Calu3 (cell line): ENCODE data around the gene LTBP2. TPM values are rescaled to one million over a fixed set of nuclear protein-coding genes. Genes with fewer than 3 reads are reported as not detected.

ENCODE experiments used
- BruUV-seq: library from RNA; stranded (reverse); fragments of 400-500 nt; replicated peaks from 2 replicates; lab custom pipeline; 2021; lab: Mats Ljungman, UMichigan
- CTCF ChIA-PET: fragments of 300-600 bp; sonication (Branson Sonifier 250); formaldehyde crosslinking; loops from one replicate; lab custom pipeline; 2022; ENCODE audit warnings: antibody characterized with exemption; lab: Charles Lee
- DNase-seq: peaks from one replicate; pipeline ENCODE4 v3.0.0; 2022
- H3K27ac Mint-ChIP-seq: one replicate; pipeline ENCODE4 v1.8.0; 2022; ENCODE audit warnings: mixed read lengths; ENCODE audit not compliant: unreplicated experiment
- H3K27me3 Mint-ChIP-seq: one replicate; pipeline ENCODE4 v1.8.0; 2022; ENCODE audit warnings: mixed read lengths; ENCODE audit not compliant: unreplicated experiment
- H3K36me3 Mint-ChIP-seq: one replicate; pipeline ENCODE4 v1.8.0; 2022; ENCODE audit warnings: mild to moderate bottlenecking, moderate library complexity, mixed read lengths; ENCODE audit not compliant: insufficient read depth, unreplicated experiment
- H3K4me1 Mint-ChIP-seq: one replicate; pipeline ENCODE4 v1.8.0; 2022; ENCODE audit warnings: mild to moderate bottlenecking, low read depth, mixed read lengths; ENCODE audit not compliant: unreplicated experiment
- H3K4me3 Mint-ChIP-seq: one replicate; pipeline ENCODE4 v1.8.0; 2022; ENCODE audit warnings: mild to moderate bottlenecking, low read depth, moderate library complexity, mixed read lengths; ENCODE audit not compliant: unreplicated experiment
- H3K9me3 Mint-ChIP-seq: one replicate; pipeline ENCODE4 v1.8.0; 2022; ENCODE audit warnings: low read depth, mixed read lengths; ENCODE audit not compliant: unreplicated experiment
- intact Hi-C: fragments of 100-400 bp; cut with micrococcal nuclease; formaldehyde crosslinking; loops from one replicate; pipeline ENCODE4 v1.10.0; 2022; ENCODE audit not compliant: unreplicated experiment
- total RNA-seq: library from RNA; stranded (reverse); gene quantifications from 2 replicates; pipeline ENCODE4 v1.2.3, GENCODE V29; 2022
- TF ChIP-seq, protein P1 (sequence below): fragments of 200-600 bp; IDR thresholded peaks from one replicate; pipeline ENCODE4 v1.8.0; 2022; ENCODE audit warnings: antibody characterized with exemption; ENCODE audit not compliant: unreplicated experiment

The LTBP2 gene
- total RNA-seq, 1 experiment from 2014 or later, result 4.3 TPM

DNA sequence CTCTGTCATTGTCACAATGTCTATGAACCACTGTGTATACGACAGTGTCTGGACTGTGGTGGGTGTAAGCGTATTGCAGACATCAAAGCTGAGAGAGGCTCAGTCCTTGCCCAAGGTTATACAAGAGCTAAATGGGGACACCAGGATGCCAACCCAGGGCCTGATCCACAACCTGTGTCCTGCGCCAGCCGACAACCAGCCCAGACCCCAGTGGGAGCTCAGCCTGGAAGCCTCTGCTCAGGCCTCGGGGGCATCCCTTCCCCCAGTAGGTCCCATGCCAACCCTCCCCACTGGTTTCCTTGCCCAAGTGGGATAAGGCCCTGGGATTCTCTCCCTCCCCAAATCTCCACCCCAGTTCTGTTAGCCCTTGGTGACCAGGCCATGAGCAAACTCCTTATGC, 54.3 kb downstream of the LTBP2 start:
- H3K4me1 Mint-ChIP-seq, result no peaks in the 10 kb centered on the region
- CTCF ChIA-PET, result no interaction called here
- H3K27ac Mint-ChIP-seq, result no peak overlapping the region
- no peak overlapping the region for H3K4me3 Mint-ChIP-seq
- intact Hi-C loops, result no loop called here
- BruUV-seq, result no TSS peak
- TF ChIP-seq, protein P1, sequence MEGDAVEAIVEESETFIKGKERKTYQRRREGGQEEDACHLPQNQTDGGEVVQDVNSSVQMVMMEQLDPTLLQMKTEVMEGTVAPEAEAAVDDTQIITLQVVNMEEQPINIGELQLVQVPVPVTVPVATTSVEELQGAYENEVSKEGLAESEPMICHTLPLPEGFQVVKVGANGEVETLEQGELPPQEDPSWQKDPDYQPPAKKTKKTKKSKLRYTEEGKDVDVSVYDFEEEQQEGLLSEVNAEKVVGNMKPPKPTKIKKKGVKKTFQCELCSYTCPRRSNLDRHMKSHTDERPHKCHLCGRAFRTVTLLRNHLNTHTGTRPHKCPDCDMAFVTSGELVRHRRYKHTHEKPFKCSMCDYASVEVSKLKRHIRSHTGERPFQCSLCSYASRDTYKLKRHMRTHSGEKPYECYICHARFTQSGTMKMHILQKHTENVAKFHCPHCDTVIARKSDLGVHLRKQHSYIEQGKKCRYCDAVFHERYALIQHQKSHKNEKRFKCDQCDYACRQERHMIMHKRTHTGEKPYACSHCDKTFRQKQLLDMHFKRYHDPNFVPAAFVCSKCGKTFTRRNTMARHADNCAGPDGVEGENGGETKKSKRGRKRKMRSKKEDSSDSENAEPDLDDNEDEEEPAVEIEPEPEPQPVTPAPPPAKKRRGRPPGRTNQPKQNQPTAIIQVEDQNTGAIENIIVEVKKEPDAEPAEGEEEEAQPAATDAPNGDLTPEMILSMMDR, result no peak
- H3K36me3 Mint-ChIP-seq, result no peaks in the 10 kb centered on the region
- H3K27me3 Mint-ChIP-seq, result peaks cover 27% of the 10 kb centered on the region
- no peak for DNase-seq
- no peaks in the 10 kb centered on the region for H3K9me3 Mint-ChIP-seq

DNA sequence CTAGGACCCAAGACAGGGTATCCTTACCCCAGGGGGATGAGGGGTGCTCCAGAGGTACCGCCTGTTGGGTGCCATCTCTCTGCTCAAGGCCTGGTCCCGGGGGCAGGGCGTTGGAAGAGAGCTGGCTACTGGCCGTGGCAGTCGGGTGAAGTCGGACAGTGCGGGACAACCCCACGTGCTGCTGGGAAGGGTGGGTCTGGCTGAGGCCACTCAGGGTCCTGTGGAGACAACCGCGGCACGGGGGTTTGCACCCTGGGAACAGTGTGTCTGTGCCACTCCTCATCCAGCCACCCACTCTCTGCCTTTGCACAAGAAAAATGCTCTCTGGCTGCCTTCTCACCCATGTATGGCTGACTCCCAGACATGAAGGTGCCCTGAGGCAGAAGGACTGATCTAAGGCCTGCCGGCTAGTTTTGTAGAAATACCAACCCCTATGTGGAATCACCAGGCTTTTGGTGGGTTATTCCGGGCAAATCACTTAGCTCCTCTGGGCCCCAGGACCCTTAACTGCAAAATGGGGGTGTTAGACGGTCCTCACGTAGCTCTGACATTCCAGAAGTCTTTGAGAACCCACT, 56.5 kb downstream of the LTBP2 start:
- TF ChIP-seq, protein P1, result no peak
- DNase-seq, result no peak
- Mint-ChIP-seq H3K4me1 (no peaks in the 10 kb centered on the region), H3K9me3 (no peaks in the 10 kb centered on the region), H3K27me3 (peaks cover 27% of the 10 kb centered on the region), H3K4me3 (no peak overlapping the region), H3K36me3 (no peaks in the 10 kb centered on the region), H3K27ac (no peak overlapping the region)
- CTCF ChIA-PET, result no interaction called here
- intact Hi-C loops, result no loop called here
- BruUV-seq, result no TSS peak

DNA sequence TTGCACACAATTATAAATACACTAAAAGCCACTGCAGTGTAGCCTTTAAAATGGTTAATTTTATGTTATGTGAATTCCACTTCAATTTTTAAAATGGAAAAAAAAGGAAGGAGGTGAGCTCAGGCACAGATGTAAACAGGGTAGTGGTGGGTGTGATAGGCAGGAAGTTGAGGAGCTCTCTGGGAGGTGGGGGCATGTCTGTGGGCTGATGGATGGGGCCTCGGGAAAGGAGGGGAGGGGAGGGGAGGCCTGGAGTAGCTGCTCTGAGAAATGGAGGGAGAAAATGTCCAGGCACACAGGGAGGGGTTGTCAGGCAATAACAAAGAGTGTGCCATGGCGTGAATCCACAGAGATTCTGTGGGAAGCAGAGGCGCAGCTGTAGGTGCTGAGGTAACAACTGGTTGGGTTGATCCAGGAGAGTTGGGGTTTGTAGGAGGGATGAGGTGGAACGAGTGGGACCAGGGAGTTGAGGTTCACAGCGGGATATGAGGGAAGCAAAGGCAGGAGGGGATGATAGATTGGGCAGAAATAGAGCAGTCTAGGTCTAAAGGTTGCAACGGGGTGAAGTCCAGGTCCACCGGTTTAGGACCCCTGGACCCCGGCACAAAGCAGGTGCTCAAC, 57.2 kb downstream of the LTBP2 start:
- H3K36me3 Mint-ChIP-seq, result no peaks in the 10 kb centered on the region
- CTCF ChIA-PET, result interaction anchor here (0.6 to 0.7 kb wide), 2 partner anchors 18 to 60 kb away, joined by 3 to 4 read pairs; no protein-coding TSS in a partner anchor
- H3K27me3 Mint-ChIP-seq, result peaks cover 27% of the 10 kb centered on the region
- TF ChIP-seq, protein P1, result no peak
- H3K9me3 Mint-ChIP-seq, result no peaks in the 10 kb centered on the region
- no peaks in the 10 kb centered on the region for H3K4me1 Mint-ChIP-seq
- no peak overlapping the region for H3K27ac Mint-ChIP-seq
- no peak for DNase-seq
- no peak overlapping the region for H3K4me3 Mint-ChIP-seq
- BruUV-seq, result no TSS peak
- intact Hi-C loops, result no loop called here

DNA sequence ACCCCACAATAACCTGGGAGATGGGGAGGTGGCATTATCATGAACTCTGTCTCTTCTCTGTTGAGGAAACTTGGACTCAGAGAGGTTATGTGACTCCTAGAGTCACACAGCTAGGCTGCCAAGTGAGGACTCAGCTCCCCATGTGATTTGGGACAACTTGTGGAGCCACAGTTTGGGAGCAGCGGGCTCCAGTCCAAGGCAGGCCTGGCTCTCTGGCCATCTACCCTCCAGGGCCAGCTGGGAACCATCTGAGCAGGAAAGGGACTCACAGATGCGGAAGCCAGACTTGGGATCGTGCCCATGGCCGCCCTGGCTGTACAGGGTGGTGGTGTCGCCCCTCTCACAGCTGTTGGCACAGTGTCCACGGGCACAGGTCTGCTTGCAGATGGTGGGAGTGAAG, 59.4 kb downstream of the LTBP2 start:
- Mint-ChIP-seq H3K9me3 (no peaks in the 10 kb centered on the region), H3K4me3 (no peak overlapping the region), H3K36me3 (no peaks in the 10 kb centered on the region), H3K27ac (no peak overlapping the region), H3K27me3 (peaks cover 27% of the 10 kb centered on the region), H3K4me1 (peaks cover 8% of the 10 kb centered on the region)
- no peak for DNase-seq
- CTCF ChIA-PET, result no interaction called here
- TF ChIP-seq, protein P1, result no peak
- no TSS peak for BruUV-seq
- intact Hi-C loops, result no loop called here
